GM12872 (cell line): ENCODE results near the gene RWDD1.

Experiments
- TF ChIP-seq, protein P1 (sequence below): IDR thresholded peaks from 3 replicates; pipeline ENCODE4 v1.5.1; 2011; ENCODE audit warnings: low read depth, mild to moderate bottlenecking, low read length, moderate library complexity; ENCODE audit not compliant: insufficient read depth

Gene RWDD1

DNA sequence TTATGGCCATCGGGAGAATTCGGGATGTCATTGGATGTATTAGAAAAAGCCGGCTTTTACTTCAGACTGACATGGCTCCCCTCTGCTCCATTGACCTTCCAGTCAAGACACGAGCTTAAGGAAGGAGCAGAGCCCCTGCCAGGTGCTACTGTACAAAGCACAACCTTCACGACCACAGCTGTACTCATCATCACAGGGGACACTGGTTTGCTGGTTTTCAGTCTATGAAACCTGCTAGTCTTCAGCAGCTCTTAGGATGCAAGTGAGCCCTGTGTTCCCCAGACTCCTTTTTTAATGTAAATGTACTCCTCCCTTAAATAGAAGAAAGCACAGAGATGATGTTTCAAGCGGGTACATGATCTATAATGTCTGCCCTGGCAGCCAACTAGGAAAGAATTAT is 23.9 kb upstream of the RWDD1 start:
- TF ChIP-seq, protein P1, sequence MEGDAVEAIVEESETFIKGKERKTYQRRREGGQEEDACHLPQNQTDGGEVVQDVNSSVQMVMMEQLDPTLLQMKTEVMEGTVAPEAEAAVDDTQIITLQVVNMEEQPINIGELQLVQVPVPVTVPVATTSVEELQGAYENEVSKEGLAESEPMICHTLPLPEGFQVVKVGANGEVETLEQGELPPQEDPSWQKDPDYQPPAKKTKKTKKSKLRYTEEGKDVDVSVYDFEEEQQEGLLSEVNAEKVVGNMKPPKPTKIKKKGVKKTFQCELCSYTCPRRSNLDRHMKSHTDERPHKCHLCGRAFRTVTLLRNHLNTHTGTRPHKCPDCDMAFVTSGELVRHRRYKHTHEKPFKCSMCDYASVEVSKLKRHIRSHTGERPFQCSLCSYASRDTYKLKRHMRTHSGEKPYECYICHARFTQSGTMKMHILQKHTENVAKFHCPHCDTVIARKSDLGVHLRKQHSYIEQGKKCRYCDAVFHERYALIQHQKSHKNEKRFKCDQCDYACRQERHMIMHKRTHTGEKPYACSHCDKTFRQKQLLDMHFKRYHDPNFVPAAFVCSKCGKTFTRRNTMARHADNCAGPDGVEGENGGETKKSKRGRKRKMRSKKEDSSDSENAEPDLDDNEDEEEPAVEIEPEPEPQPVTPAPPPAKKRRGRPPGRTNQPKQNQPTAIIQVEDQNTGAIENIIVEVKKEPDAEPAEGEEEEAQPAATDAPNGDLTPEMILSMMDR: no peak

- TF ChIP-seq, protein P1: no peak
Measured at GRCh38 chr6:116550796-116551195, 20.5 kb upstream of the RWDD1 start.

DNA sequence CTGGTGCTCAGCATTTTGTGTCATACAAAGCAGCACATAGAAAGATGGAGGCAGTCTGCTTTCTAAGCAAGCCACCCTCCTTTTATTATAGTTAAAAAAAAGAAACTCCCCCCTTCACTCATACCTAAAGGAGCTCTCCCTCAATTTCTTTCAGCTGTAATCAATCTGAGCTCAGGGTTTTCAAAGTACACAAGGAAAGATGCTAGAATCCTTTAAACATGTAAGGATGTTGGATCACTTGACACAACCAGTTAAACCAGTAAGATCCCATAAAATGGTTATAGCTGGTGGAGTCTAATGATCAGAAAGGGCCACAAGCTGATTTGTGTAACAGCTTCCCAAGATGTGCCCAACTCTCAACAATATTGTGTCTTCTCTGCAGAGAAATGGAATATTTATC is 17.9 kb upstream of the RWDD1 start, which contains the start of gene CALHM4:
TSS of gene CALHM4 (plus strand) at position 301 of the 400 bp plus-strand sequence. CDS start at position 344, 43 bp downstream.
- TF ChIP-seq, protein P1: no peak

DNA sequence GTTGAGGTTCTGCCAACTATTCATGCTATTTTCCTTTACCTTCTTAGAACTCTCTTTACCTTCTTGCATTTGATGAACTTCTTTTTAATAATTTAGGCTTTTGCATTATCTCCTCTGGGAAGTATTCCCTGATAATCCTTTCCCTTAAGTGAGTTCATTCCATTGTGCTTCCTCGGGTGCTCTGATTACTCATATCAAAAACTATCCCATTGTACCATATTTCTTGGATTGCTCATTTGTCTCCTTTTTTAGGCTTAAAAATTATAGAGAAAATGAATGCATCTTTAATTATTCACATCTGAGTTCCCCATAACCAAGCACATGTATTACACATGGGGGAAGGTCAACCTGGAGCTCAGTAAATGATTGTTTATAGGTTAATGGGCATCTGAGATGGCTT is 15.2 kb upstream of the RWDD1 start:
- TF ChIP-seq, protein P1: no peak

- TF ChIP-seq, protein P1: no peak
Measured at GRCh38 chr6:116556814-116557415, 14.4 kb upstream of the RWDD1 start.

GRCh38 chr6:116557893-116558292 is 13.4 kb upstream of the RWDD1 start:
- TF ChIP-seq, protein P1: no peak

- TF ChIP-seq, protein P1: no peak
Measured at GRCh38 chr6:116560130-116560529, 11.2 kb upstream of the RWDD1 start.
